Kidney tubule cell (primary cell): Measurements from ENCODE around the gene SLCO1A2.
"Not testable (repeated sequence)": the region's sequence is repeated elsewhere in the genome, so short reads cannot be mapped to it uniquely, and the experiment has no call there.

ENCODE experiments used
- DNase-seq: peaks from one replicate; pipeline ENCODE4 v3.0.0-alpha.2; 2018; ENCODE audit warnings: low spot score

The SLCO1A2 gene

GRCh38 chr12:21334771-21335325 is at the start of gene SLCO1A2:
TSS of gene SLCO1A2 (minus strand) at chr12:21334917. CDS start at chr12:21334647, 270 bp downstream.
- DNase-seq, result no peak

GRCh38 chr12:21384261-21384660 is 49.5 kb upstream of the SLCO1A2 start:
- DNase-seq, result no peak

- DNase-seq, result not testable (repeated sequence)
These were observed 46.6 kb upstream of the SLCO1A2 start for GRCh38 chr12:21381320-21381719.

GRCh38 chr12:21379218-21379617 is 44.5 kb upstream of the SLCO1A2 start:
- no peak for DNase-seq

GRCh38 chr12:21372602-21373001 is 37.9 kb upstream of the SLCO1A2 start, which contains the start of gene IAPP:
TSS of gene IAPP (plus strand) at chr12:21372902. CDS start at chr12:21373352, 450 bp downstream.
- DNase-seq, result no peak

- DNase-seq, result no peak
These were observed 36.2 kb upstream of the SLCO1A2 start for GRCh38 chr12:21370845-21371449.

GRCh38 chr12:21369141-21369980 is 34.6 kb upstream of the SLCO1A2 start:
- no peak for DNase-seq

- DNase-seq, result not testable (repeated sequence)
These were observed 25.9 kb upstream of the SLCO1A2 start for GRCh38 chr12:21360632-21361031.

- DNase-seq, result peak; percentile 5
These were observed 19.9 kb upstream of the SLCO1A2 start for GRCh38 chr12:21354641-21355040.

- DNase-seq, result no peak
These were observed 19.2 kb upstream of the SLCO1A2 start for GRCh38 chr12:21353948-21354347.

GRCh38 chr12:21353487-21353886 is 18.8 kb upstream of the SLCO1A2 start:
- DNase-seq, result no peak

- no peak for DNase-seq
These were observed 16.3 kb upstream of the SLCO1A2 start for GRCh38 chr12:21350975-21351374.

GRCh38 chr12:21346542-21347205 is 12.0 kb upstream of the SLCO1A2 start:
- DNase-seq, result no peak

GRCh38 chr12:21343636-21344035 is 8.9 kb upstream of the SLCO1A2 start:
- DNase-seq, result no peak

- no peak for DNase-seq
These were observed 7.1 kb upstream of the SLCO1A2 start for GRCh38 chr12:21341769-21342168.

GRCh38 chr12:21340403-21340802 is 5.7 kb upstream of the SLCO1A2 start:
- DNase-seq, result no peak

- DNase-seq, result no peak
These were observed 5.2 kb upstream of the SLCO1A2 start for GRCh38 chr12:21339921-21340320.

- no peak for DNase-seq
These were observed 3.4 kb upstream of the SLCO1A2 start for GRCh38 chr12:21337959-21338744.

- no peak for DNase-seq
These were observed 2.7 kb upstream of the SLCO1A2 start for GRCh38 chr12:21337453-21337852.

GRCh38 chr12:21336656-21337055 is 1.9 kb upstream of the SLCO1A2 start:
- DNase-seq, result no peak

GRCh38 chr12:21330682-21331253 is 3.9 kb downstream of the SLCO1A2 start:
- DNase-seq, result peak; percentile 16
